Activated naive CD4-positive, alpha-beta T cell treated with anti-CD3 and anti-CD28 coated beads, Interleukin-2, amount 10 ng/mL, durations not matched to agents 7 days and 5 days (primary cell): ENCODE data around the gene CEACAM4.
A peak's percentile ranks its signal among the peaks of the same experiment; 100 is the strongest.
"Not testable (repeated sequence)": the region's sequence is repeated elsewhere in the genome, so short reads cannot be mapped to it uniquely, and the experiment has no call there.

Experiments used
- CTCF ChIA-PET: fragments of 350-600 bp; sonication (Branson Sonifier 250); formaldehyde crosslinking; loops from one replicate; lab custom pipeline; 2021; ENCODE audit warnings: antibody characterized with exemption; lab: Charles Lee
- DNase-seq: peaks from one replicate; pipeline ENCODE4 v3.0.0-alpha.2; 2020
- H3K27ac Mint-ChIP-seq: one replicate; pipeline ENCODE4 v1.8.0; 2021; ENCODE audit warnings: mild to moderate bottlenecking, moderate library complexity, mixed read lengths
- H3K27me3 Mint-ChIP-seq: one replicate; pipeline ENCODE4 v1.8.0; 2021; ENCODE audit warnings: mild to moderate bottlenecking, mixed read lengths
- H3K36me3 Mint-ChIP-seq: one replicate; pipeline ENCODE4 v1.8.0; 2021; ENCODE audit warnings: mixed read lengths
- H3K4me1 Mint-ChIP-seq: one replicate; pipeline ENCODE4 v1.8.0; 2021; ENCODE audit warnings: mixed read lengths
- H3K4me3 Mint-ChIP-seq: one replicate; pipeline ENCODE4 v1.8.0; 2021; ENCODE audit warnings: mild to moderate bottlenecking, moderate library complexity, mixed read lengths
- H3K9me3 Mint-ChIP-seq: one replicate; pipeline ENCODE4 v1.8.0; 2021; ENCODE audit warnings: mixed read lengths

CEACAM4 gene

DNA sequence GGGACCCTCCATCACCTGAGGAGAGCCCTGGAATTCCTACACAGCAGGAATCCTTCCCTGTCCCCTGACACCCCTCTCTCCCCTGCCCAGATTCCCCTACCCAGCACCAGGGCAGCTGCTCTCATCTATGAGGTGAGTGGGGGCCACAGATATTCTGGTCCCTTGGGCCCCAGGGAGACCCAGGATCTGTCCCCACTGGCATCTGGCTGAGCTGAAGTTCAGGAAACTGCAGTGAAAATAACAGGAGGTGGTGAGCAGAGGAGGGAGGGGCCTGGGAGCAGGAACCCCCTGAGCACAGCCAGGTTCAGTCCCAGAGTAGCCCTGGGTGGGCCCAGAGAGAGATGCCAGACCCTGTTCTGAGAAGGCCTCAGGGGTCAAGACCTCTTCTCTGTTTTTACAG lies 40.8 kb downstream of the CEACAM4 start:
- DNase-seq = no peak
- H3K4me1 Mint-ChIP-seq = no peaks in the 10 kb centered on the region
- H3K36me3 Mint-ChIP-seq = peaks cover 59% of the 10 kb centered on the region
- H3K9me3 Mint-ChIP-seq = peaks cover 21% of the 10 kb centered on the region
- H3K4me3 Mint-ChIP-seq = no peak overlapping the region
- peaks cover 4% of the 10 kb centered on the region for H3K27me3 Mint-ChIP-seq
- H3K27ac Mint-ChIP-seq = no peak overlapping the region
- CTCF ChIA-PET = interaction anchor here (1.2 kb wide), 1 partner anchor 16 kb away, joined by 3 read pairs; no protein-coding TSS in a partner anchor

DNA sequence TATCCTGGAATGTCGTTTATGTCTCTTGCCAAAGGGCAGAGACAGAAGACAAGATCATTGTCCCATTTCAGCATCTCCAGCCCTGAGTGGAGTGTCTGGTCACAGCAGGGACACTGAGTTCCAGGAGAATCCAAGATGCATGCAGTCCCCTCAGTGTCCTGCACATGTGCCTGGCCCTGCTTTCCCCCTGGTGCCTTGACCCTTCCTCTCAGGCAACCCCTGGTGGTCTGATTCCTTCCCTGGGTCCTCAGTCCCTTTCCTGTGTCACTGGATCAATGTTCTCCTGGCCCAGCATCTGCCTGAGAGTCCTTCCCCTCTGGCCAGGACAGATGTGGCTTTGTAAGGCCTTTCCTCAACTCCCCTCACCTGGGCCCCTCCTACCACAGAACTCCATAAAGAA lies 41.9 kb downstream of the CEACAM4 start:
- no peaks in the 10 kb centered on the region for H3K4me1 Mint-ChIP-seq
- peaks cover 70% of the 10 kb centered on the region for H3K36me3 Mint-ChIP-seq
- no peak for DNase-seq
- H3K9me3 Mint-ChIP-seq = peaks cover 32% of the 10 kb centered on the region
- CTCF ChIA-PET = no interaction called here
- H3K27ac Mint-ChIP-seq = no peak overlapping the region
- H3K27me3 Mint-ChIP-seq = peaks cover under 1% of the 10 kb centered on the region
- no peak overlapping the region for H3K4me3 Mint-ChIP-seq

DNA sequence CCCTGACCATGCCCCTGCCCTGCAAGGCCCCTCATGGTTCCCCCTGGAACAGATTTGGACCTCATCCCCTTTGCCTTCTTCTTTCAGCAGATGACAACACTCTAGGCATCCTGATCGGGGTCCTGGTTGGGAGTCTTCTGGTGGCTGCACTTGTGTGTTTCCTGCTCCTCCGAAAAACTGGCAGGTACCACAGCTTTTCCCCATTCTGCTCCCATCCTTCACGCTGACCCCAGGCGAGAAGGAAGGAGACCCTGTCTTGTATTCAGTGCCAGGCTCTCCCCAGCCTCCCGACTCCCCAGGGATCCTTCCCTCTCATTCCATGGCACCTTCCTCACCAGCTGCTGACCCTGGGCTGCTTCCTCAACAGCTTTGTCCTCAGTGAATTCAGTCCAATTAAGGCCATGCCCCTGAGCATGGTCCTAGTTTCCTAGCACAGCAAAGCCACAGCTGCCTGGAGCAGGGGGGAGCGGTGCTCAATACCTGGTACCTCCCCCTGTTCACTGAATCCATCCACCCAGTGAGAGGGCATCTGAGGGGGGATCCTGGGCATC lies 42.5 kb downstream of the CEACAM4 start:
- H3K27ac Mint-ChIP-seq = no peak overlapping the region
- CTCF ChIA-PET = interaction anchor here (0.7 kb wide), 1 partner anchor 134 kb away, joined by 3 read pairs; no protein-coding TSS in a partner anchor
- H3K36me3 Mint-ChIP-seq = peaks cover 76% of the 10 kb centered on the region

DNA sequence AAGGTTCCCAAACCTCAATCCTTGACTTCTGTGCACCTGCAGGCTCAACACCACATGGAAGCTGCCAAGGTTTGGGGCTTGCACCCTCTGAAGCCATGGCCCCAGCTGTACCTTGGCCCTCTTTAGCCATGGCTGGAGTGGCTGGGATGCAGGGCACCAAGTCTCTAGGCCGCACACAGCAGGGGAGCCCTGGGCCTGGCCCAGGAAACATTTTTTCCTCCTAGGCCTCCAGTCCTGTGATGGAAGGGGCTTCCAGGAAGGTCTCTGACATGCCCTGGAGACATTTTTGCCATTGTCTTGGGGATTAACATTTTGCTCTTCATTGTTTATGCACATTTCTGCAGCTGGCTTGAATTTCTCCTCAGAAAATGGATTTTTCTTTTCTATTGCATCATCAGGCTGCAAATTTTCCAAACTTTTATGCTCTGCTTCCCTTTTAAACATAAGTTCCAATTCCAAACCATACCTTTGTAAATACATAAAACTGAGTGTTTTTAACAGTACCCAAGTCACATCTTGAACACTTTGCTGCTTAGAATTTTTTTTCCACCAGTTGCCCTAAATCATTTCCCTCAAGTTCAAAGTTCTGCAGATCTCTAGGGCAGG lies 44.2 kb downstream of the CEACAM4 start:
- H3K4me3 Mint-ChIP-seq, DNase-seq, H3K27ac Mint-ChIP-seq, H3K4me1 Mint-ChIP-seq, H3K27me3 Mint-ChIP-seq, CTCF ChIA-PET: not testable (repeated sequence)
- H3K9me3 Mint-ChIP-seq = peaks cover 32% of the 10 kb centered on the region
- H3K36me3 Mint-ChIP-seq = peaks cover 82% of the 10 kb centered on the region

More for the DNA sequence above, 42.5 kb downstream of the CEACAM4 start:
- DNase-seq = no peak
- no peak overlapping the region for H3K4me3 Mint-ChIP-seq
- H3K4me1 Mint-ChIP-seq = no peaks in the 10 kb centered on the region
- no peaks in the 10 kb centered on the region for H3K27me3 Mint-ChIP-seq
- H3K9me3 Mint-ChIP-seq = peaks cover 32% of the 10 kb centered on the region

DNA sequence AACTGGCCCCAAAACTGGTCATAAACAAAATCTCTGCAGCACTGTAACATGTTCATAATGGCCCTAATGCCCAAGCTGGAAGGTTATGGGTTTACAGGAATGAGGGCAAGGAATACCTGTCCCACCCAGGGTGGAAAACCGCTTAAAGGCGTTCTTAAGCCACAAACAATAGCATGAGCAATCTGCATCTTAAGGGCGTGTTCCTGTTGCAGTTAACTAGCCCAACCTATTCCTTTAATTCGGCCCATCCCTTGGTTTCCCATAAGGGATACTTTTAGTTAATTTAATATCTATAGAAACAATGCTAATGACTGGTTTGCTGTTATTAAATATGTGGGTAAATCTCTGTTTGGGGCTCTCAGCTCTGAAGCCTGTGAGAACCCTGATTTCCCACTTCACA lies 45.8 kb downstream of the CEACAM4 start:
- not testable (repeated sequence) for DNase-seq, H3K27ac Mint-ChIP-seq, H3K27me3 Mint-ChIP-seq, H3K4me3 Mint-ChIP-seq
- Mint-ChIP-seq H3K4me1 (peaks cover 16% of the 10 kb centered on the region), H3K36me3 (peaks cover 89% of the 10 kb centered on the region), H3K9me3 (peaks cover 32% of the 10 kb centered on the region)
- CTCF ChIA-PET = interaction anchor here (1.0 to 1.6 kb wide), 4 partner anchors 10 to 132 kb away, joined by 3 to 5 read pairs (median 4); no protein-coding TSS in a partner anchor

DNA sequence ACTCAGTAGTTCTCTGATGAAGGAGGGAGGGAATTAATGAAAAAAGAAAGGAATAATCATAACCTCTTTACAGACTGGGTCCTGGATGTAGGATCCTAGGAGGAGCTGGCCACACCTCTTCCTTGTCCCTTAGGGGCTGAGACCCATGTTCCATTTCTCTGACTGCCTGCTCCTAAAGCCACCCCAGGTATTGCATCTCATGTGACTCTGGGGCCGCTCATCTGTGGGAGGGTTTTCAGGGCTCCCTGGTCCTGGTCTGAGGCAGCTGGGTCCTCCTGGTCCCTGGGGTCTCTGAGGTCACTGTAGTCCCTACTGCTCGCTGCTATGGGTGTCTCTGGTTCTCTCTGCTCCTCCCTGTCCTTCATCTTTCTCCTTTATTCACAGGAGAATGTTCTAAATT lies 48.0 kb downstream of the CEACAM4 start:
- peaks cover 75% of the 10 kb centered on the region for H3K36me3 Mint-ChIP-seq
- H3K4me3 Mint-ChIP-seq = no peak overlapping the region
- peaks cover 29% of the 10 kb centered on the region for H3K4me1 Mint-ChIP-seq
- DNase-seq = no peak
- no peaks in the 10 kb centered on the region for H3K27me3 Mint-ChIP-seq
- peaks cover 32% of the 10 kb centered on the region for H3K9me3 Mint-ChIP-seq
- CTCF ChIA-PET = interaction anchor here (1.0 to 1.7 kb wide), 4 partner anchors 12 to 129 kb away, joined by 3 read pairs; no protein-coding TSS in a partner anchor
- H3K27ac Mint-ChIP-seq = no peak overlapping the region

DNA sequence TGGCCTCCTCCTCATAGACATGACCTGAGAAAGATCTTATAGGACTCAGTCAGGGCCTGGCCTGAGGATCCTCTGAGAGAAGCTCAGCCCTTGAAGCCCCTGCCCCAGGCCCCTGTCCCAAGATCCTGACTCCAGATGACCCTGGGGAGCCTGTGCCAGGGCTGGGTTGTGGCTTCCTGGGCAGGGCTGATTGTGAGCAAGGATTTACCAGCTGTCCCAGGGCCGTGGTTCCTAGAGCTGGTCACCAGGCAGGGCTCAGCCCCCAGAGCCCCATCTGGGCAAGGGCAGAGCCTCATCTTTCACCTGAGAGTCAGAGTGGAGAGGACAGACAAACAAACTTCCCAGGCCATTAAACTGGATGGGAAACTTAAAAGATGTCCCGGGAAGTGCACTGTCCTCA lies 49.0 kb downstream of the CEACAM4 start:
- peaks cover 26% of the 10 kb centered on the region for H3K9me3 Mint-ChIP-seq
- peaks cover 75% of the 10 kb centered on the region for H3K36me3 Mint-ChIP-seq
- DNase-seq = no peak
- no peak overlapping the region for H3K4me3 Mint-ChIP-seq
- H3K27me3 Mint-ChIP-seq = no peaks in the 10 kb centered on the region
- peaks cover 32% of the 10 kb centered on the region for H3K4me1 Mint-ChIP-seq
- CTCF ChIA-PET = interaction anchor here (1.0 to 1.7 kb wide), 3 partner anchors 13 to 128 kb away, joined by 3 read pairs; no protein-coding TSS in a partner anchor
- no peak overlapping the region for H3K27ac Mint-ChIP-seq

DNA sequence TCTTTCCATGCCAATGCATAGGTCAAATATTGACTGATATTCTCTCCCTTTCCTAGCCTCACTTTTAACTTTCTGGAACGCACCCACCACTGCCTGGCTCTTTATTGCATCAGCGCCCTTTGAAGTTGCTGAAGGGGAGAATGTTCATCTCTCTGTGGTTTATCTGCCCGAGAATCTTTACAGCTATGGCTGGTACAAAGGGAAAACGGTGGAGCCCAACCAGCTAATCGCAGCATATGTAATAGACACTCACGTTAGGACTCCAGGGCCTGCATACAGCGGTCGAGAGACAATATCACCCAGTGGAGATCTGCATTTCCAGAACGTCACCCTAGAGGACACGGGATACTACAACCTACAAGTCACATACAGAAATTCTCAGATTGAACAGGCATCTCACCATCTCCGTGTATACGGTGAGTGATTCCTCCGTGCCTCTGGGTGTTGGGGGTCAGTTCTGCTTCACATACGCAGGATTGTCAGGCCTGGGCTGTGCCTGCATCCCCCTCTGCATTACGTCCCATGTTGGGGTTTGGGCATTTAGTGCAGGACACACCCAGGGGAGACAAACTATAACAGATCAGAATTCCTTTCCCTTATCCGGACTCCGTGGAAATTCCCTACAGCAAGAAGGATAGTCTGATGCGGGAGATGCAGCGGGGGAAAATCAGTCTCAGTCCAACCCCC lies 49.6 kb downstream of the CEACAM4 start:
- DNase-seq = no peak
- Mint-ChIP-seq H3K4me1 (peaks cover 32% of the 10 kb centered on the region), H3K27ac (peak overlapping the region; percentile 84), H3K9me3 (peaks cover 22% of the 10 kb centered on the region), H3K27me3 (no peaks in the 10 kb centered on the region), H3K4me3 (no peak overlapping the region), H3K36me3 (peaks cover 73% of the 10 kb centered on the region)
- CTCF ChIA-PET = interaction anchor here (2.3 kb wide), 2 partner anchors 14 to 128 kb away, joined by 9 to 11 read pairs; no protein-coding TSS in a partner anchor

DNA sequence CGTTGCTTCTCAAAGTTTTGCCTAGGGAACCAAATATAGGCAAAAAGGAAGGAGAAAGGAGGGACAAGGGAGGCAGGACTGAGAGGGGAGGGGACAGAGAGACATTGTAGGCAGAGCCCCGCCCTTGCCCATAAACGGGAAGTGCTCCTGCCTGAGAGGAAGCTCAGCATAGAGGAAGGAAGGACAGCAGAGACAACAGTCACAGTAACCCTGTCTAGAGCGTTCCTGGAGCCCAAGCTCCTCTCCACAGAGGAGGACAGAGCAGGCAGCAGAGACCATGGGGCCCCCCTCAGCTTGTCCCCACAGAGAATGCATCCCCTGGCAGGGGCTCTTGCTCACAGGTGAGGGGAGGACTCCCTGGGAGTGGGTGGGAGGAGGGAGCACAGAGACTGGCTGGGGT lies 50.9 kb downstream of the CEACAM4 start, which contains the start of gene CEACAM21:
CEACAM21 (plus strand) TSS at position 169 of the 400 bp plus-strand sequence; CDS start at position 278, 109 bp downstream.
- Mint-ChIP-seq H3K27ac (peak within 1 kb of the TSS; percentile 84), H3K9me3 (peaks cover 9% of the 10 kb centered on the region), H3K36me3 (peaks cover 66% of the 10 kb centered on the region), H3K4me1 (peaks cover 32% of the 10 kb centered on the region), H3K27me3 (no peaks in the 10 kb centered on the region), H3K4me3 (peak within 1 kb of the TSS; percentile 76)
- CTCF ChIA-PET = interaction anchor here (0.7 to 2.3 kb wide), 7 partner anchors 12 to 137 kb away, joined by 3 to 11 read pairs (median 6); no protein-coding TSS in a partner anchor
- peak; percentile 80 for DNase-seq

DNA sequence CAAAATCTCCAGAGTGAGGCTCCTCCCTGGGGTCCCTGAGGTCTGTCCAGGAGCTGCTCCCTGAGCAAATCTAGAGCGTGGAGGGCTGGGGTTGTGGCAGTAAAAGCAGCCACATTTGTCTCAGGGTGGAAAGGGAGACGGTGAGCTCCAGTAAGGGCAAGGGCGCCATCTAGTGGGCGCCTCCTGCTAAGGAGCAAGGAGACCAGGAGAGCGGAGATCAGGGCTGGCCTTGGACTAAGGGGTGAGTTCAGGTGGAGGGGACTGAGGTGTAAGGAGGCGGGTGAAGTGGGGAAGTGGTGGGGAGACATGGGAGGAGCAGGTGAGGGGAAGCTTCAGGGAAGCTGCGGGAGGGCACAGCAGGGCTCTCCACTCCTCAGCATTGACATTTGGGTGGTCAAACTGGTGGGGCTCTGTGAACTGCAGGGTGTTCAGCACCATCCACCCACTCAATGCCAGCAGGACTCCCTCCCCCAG lies 56.2 kb downstream of the CEACAM4 start:
- H3K4me3 Mint-ChIP-seq = no peak overlapping the region
- CTCF ChIA-PET = interaction anchor here (0.7 to 19.3 kb wide), 18 partner anchors 9 to 260 kb away, joined by 3 to 376 read pairs (median 5); partner anchors contain the start of gene B9D2
- H3K36me3 Mint-ChIP-seq = peaks cover 56% of the 10 kb centered on the region
- peak; percentile 89 for DNase-seq
- H3K9me3 Mint-ChIP-seq = no peaks in the 10 kb centered on the region
- peak overlapping the region; percentile 3 for H3K27ac Mint-ChIP-seq
- H3K4me1 Mint-ChIP-seq = peaks cover 51% of the 10 kb centered on the region
- H3K27me3 Mint-ChIP-seq = no peaks in the 10 kb centered on the region

DNA sequence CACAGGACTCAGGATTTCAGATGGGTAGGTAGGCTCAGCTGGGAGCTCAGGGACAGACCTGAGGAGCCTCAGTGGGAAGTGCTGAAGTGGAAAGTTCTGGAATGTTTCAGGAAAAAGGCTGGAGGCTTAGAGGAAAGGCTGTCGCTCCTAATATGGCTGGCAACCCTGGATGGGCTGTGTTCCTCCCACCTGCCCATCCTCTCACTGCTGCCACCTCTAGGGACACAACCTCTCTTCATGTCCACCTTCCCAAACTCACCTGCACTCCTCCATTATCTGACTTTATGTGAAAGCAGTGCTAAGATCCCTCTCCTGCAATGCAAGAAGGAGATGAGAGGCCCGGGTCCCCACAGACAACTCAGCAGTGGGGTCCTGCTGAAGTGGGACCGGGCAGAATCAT lies 56.7 kb downstream of the CEACAM4 start:
- no peak overlapping the region for H3K4me3 Mint-ChIP-seq
- H3K27ac Mint-ChIP-seq = no peak overlapping the region
- no peaks in the 10 kb centered on the region for H3K27me3 Mint-ChIP-seq
- CTCF ChIA-PET = interaction anchor here (0.7 to 19.3 kb wide), 18 partner anchors 8 to 260 kb away, joined by 3 to 376 read pairs (median 5); partner anchors contain the start of gene B9D2
- peaks cover 60% of the 10 kb centered on the region for H3K36me3 Mint-ChIP-seq
- no peak for DNase-seq
- peaks cover 51% of the 10 kb centered on the region for H3K4me1 Mint-ChIP-seq
- H3K9me3 Mint-ChIP-seq = no peaks in the 10 kb centered on the region

DNA sequence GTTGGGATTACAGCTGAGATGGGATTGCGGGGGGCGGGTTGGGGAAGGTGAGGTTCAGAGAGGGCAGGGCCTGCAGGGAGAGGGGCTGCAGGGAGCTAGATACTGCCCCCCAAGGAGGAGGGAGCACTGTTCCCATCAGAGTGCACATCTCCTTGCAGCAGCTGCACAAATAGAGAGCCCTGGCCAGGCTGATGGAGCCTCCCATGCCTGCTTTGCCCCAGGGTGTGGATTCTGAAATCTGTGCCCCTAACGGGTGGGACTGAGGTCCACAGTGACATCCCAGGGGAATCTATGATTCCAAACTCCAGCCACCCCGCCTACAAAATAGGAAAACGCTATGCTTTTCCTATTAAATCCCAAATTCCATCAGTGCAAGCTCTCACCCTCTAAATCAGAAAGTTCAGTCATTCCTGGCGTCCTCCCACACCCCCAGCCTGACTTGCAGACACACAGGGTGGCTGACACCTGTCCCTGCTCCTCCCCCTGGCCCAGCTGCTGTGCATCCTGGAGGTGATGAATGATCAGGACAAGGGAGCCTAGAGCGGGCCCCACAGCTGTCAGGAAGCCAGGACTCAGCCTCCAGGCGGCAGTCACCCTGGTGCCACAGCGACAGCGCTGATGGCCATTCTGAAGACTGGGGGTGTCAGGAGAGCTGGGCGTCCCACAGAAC lies 57.3 kb downstream of the CEACAM4 start:
- H3K4me3 Mint-ChIP-seq = no peak overlapping the region
- no peaks in the 10 kb centered on the region for H3K27me3 Mint-ChIP-seq
- H3K9me3 Mint-ChIP-seq = no peaks in the 10 kb centered on the region
- CTCF ChIA-PET = interaction anchor here (1.0 to 19.3 kb wide), 13 partner anchors 11 to 259 kb away, joined by 3 to 376 read pairs (median 4); partner anchors contain the start of gene B9D2
- H3K36me3 Mint-ChIP-seq = peaks cover 62% of the 10 kb centered on the region
- DNase-seq = no peak
- H3K4me1 Mint-ChIP-seq = peaks cover 50% of the 10 kb centered on the region
- peak overlapping the region; percentile 3 for H3K27ac Mint-ChIP-seq
